ENCODE results near the gene GRIK2.

Gene GRIK2

DNA sequence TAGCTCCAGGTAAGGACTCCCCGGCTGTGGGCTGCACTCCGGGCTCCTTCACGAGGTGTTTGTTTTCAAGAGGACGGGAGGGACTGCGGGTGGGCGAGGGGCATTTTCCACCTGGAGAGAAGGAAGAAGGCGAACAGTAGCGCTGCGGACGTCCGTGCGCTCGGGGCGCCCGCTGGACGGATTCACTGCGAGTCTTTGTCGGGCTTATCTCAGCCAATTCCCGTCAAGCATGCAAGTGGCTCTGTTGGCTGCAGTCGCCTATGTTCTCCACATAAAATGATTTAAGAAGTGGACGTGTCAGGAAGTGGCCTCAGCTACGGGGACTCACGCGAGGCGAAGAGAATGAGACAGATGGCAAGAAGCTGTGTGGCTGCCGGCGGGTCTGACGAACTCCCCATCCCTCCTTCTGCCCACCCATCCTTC, 332 bp downstream of the GRIK2 start:
- Histone ChIP-seq H3K27me3 (ENCODE audit: insufficient read depth, low read length) (peaks cover 33% of the 10 kb centered on the region), H2AFZ (ENCODE audit: low read depth, low read length) (peak overlapping the region; percentile 3), H3K36me3 (ENCODE audit: insufficient read depth, low read length) (no peaks in the 10 kb centered on the region), H3K9me3 (ENCODE audit: low read length) (no peaks in the 10 kb centered on the region), H3K4me1 (ENCODE audit: insufficient read depth, low read length) (peaks cover 12% of the 10 kb centered on the region), H3K4me3 (ENCODE audit: low read length) (peak overlapping the region; percentile 51)

DNA sequence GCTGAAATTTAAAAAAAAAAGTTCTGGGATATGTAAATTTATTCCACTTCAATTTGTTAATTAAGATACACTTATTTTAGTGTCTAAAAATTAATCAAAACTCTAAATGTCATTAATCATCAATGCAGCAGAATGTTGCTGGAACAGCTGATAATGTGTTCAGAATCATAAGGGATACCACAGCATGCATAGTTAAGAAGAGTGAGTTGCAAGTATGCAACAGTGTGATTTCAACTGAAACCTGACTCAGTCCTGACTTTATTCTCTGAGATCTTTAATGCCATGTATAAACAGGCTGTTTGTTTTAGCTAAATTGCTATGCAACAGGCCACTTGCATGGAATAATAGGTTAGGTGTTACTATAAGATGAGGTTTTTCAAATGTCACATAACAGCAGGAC, 1.4 kb downstream of the GRIK2 start:
- Histone ChIP-seq H3K4me3 (ENCODE audit: low read length) (peak overlapping the region; percentile 51), H3K9me3 (ENCODE audit: low read length) (peaks cover 3% of the 10 kb centered on the region), H3K27me3 (ENCODE audit: insufficient read depth, low read length) (peaks cover 28% of the 10 kb centered on the region), H3K36me3 (ENCODE audit: insufficient read depth, low read length) (no peaks in the 10 kb centered on the region), H2AFZ (ENCODE audit: low read depth, low read length) (no peak overlapping the region), H3K4me1 (ENCODE audit: insufficient read depth, low read length) (peaks cover 12% of the 10 kb centered on the region)

DNA sequence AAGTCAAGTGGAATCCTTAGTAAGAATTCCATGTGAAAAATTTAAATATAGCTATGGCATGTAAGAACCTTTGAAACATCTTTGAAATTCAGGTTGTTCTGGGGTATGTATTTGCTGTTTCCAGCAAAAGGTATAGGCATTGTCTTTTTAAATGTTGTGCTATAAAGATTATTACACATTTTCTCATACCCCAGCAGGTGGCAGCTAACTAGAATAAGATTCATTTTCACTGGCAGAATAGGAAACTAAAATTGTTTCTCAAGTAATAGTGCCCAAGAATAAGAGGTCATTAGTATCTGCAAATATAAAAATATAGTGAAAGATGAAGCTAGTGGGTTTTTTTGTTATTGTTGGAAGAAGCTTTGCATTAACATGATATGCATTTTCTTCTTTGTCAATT, 1.8 kb downstream of the GRIK2 start:
- Histone ChIP-seq H3K4me3 (ENCODE audit: low read length) (peak overlapping the region; percentile 51), H3K9me3 (ENCODE audit: low read length) (peaks cover 3% of the 10 kb centered on the region), H3K27me3 (ENCODE audit: insufficient read depth, low read length) (peaks cover 24% of the 10 kb centered on the region), H3K36me3 (ENCODE audit: insufficient read depth, low read length) (no peaks in the 10 kb centered on the region), H3K4me1 (ENCODE audit: insufficient read depth, low read length) (peaks cover 12% of the 10 kb centered on the region), H2AFZ (ENCODE audit: low read depth, low read length) (no peak overlapping the region)

GRCh38 chr6:101396548-101397173, 3.2 kb downstream of the GRIK2 start:
- Histone ChIP-seq H2AFZ (ENCODE audit: low read depth, low read length) (no peak overlapping the region), H3K4me1 (ENCODE audit: insufficient read depth, low read length) (peaks cover 17% of the 10 kb centered on the region), H3K36me3 (ENCODE audit: insufficient read depth, low read length) (no peaks in the 10 kb centered on the region), H3K9me3 (ENCODE audit: low read length) (peaks cover 3% of the 10 kb centered on the region), H3K27me3 (ENCODE audit: insufficient read depth, low read length) (peaks cover 14% of the 10 kb centered on the region), H3K4me3 (ENCODE audit: low read length) (no peak overlapping the region)

DNA sequence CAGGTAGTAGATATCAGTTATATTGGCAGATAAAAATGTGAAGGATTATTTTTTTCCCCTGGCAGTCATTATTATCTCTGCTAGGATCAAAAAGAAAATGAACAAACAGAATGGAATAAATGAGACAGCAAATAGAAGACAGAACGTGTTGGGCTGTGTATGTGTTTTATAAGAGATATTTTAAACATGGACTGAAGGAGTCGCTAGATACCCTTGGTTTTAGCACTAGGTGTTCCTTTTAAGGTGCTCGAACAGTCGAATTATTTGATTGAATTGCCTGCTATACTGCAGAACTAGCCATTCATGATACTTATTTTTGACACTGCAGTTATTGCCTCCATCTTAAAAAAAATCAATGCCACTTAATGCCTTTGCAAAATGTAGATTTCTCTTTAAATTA, 3.7 kb downstream of the GRIK2 start:
- Histone ChIP-seq H3K4me1 (ENCODE audit: insufficient read depth, low read length) (peaks cover 17% of the 10 kb centered on the region), H2AFZ (ENCODE audit: low read depth, low read length) (no peak overlapping the region), H3K9me3 (ENCODE audit: low read length) (peaks cover 3% of the 10 kb centered on the region), H3K27me3 (ENCODE audit: insufficient read depth, low read length) (peaks cover 10% of the 10 kb centered on the region), H3K36me3 (ENCODE audit: insufficient read depth, low read length) (no peaks in the 10 kb centered on the region), H3K4me3 (ENCODE audit: low read length) (no peak overlapping the region)

GRCh38 chr6:101398716-101399615, 5.5 kb downstream of the GRIK2 start:
- no peak overlapping the region for H3K4me3 ChIP-seq (ENCODE audit: low read length)
- no peaks in the 10 kb centered on the region for H3K36me3 ChIP-seq (ENCODE audit: insufficient read depth, low read length)
- no peak overlapping the region for H2AFZ ChIP-seq (ENCODE audit: low read depth, low read length)
- peaks cover 3% of the 10 kb centered on the region for H3K9me3 ChIP-seq (ENCODE audit: low read length)
- H3K27me3 ChIP-seq (ENCODE audit: insufficient read depth, low read length), result no peaks in the 10 kb centered on the region
- H3K4me1 ChIP-seq (ENCODE audit: insufficient read depth, low read length), result peaks cover 9% of the 10 kb centered on the region

- no peaks in the 10 kb centered on the region for H3K36me3 ChIP-seq (ENCODE audit: insufficient read depth, low read length)
- H3K4me3 ChIP-seq (ENCODE audit: low read length), result no peak overlapping the region
These were observed 6.2 kb downstream of the GRIK2 start for GRCh38 chr6:101399616-101400162.

DNA sequence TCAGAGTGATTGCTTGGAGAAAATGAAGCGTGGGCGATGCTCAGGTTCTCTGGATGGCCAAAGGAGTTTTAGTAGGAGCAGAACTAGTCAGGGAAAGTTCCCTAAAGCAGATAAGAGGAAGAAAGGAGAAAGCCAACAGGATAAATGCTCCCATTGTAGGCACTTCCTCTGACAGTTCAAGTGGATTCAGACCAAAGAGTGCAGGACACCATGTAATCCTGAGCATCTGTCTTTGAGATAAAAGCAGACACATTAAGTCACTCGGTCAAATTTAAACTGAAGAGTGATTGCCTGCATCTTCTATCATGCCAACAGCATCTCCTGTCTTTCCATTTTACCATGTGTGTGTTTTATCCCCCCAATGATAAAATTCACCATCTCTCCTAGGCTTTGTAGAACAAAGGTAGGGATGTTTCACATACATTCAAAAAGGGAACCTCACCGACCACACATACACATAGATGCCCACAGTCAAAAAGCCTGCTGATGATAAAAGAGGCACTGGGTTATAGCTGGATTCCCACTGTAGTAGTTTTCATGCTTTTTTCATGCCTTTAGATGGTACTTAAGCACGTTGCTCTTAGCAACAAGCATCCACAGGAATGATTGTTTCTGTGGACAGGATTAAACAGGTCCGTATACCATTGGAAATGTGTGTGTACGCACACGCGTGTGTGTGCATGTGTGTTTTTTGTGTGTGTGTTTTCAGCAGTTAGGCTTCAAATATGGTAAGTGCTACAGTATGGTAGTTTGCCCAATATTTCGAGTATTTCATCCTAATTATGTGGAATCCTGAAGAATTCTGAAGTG, 7.0 kb downstream of the GRIK2 start:
- Histone ChIP-seq H3K9me3 (ENCODE audit: low read length) (peaks cover 3% of the 10 kb centered on the region), H3K27me3 (ENCODE audit: insufficient read depth, low read length) (no peaks in the 10 kb centered on the region), H3K4me3 (ENCODE audit: low read length) (no peak overlapping the region), H2AFZ (ENCODE audit: low read depth, low read length) (no peak overlapping the region), H3K4me1 (ENCODE audit: insufficient read depth, low read length) (peaks cover 4% of the 10 kb centered on the region), H3K36me3 (ENCODE audit: insufficient read depth, low read length) (no peaks in the 10 kb centered on the region)

More at GRCh38 chr6:101399616-101400162, 6.2 kb downstream of the GRIK2 start:
- Histone ChIP-seq H3K9me3 (ENCODE audit: low read length) (peaks cover 3% of the 10 kb centered on the region), H2AFZ (ENCODE audit: low read depth, low read length) (no peak overlapping the region), H3K4me1 (ENCODE audit: insufficient read depth, low read length) (peaks cover 4% of the 10 kb centered on the region), H3K27me3 (ENCODE audit: insufficient read depth, low read length) (no peaks in the 10 kb centered on the region)

- peak overlapping the region; percentile 45 for H3K4me3 ChIP-seq (ENCODE audit: low read length)
- H3K27me3 ChIP-seq (ENCODE audit: insufficient read depth, low read length), result no peaks in the 10 kb centered on the region
- no peaks in the 10 kb centered on the region for H3K36me3 ChIP-seq (ENCODE audit: insufficient read depth, low read length)
- peaks cover 4% of the 10 kb centered on the region for H3K4me1 ChIP-seq (ENCODE audit: insufficient read depth, low read length)
- peaks cover 3% of the 10 kb centered on the region for H3K9me3 ChIP-seq (ENCODE audit: low read length)
- H2AFZ ChIP-seq (ENCODE audit: low read depth, low read length), result no peak overlapping the region
These were observed 7.7 kb downstream of the GRIK2 start for GRCh38 chr6:101401171-101401570.

GRCh38 chr6:101401792-101402621, 8.5 kb downstream of the GRIK2 start:
- Histone ChIP-seq H3K9me3 (ENCODE audit: low read length) (peaks cover 3% of the 10 kb centered on the region), H3K36me3 (ENCODE audit: insufficient read depth, low read length) (no peaks in the 10 kb centered on the region), H3K27me3 (ENCODE audit: insufficient read depth, low read length) (no peaks in the 10 kb centered on the region), H3K4me3 (ENCODE audit: low read length) (peak overlapping the region; percentile 45), H2AFZ (ENCODE audit: low read depth, low read length) (peak overlapping the region; percentile 66), H3K4me1 (ENCODE audit: insufficient read depth, low read length) (peaks cover 4% of the 10 kb centered on the region)

DNA sequence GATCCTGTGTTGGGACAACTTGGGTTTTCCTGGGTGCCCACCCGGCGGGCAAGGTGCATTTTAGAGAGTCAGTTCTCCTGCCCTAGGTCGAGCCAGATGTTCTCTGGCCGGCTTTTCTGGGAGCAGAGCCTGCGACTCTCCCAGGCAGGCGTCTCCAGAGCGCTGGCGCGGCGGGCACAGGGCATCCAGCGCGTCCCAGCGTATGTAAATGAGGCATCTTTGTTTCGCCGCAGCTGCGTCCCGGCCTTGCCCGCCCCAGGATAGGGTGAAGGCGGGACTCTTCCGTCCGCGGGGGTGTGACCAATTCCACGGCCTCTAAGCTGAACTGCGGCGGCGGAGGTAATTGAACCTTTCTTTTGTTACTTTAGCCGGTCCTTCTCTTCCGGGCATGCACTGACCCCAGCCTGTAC, 9.1 kb downstream of the GRIK2 start:
- Histone ChIP-seq H3K4me1 (ENCODE audit: insufficient read depth, low read length) (peaks cover 4% of the 10 kb centered on the region), H3K36me3 (ENCODE audit: insufficient read depth, low read length) (no peaks in the 10 kb centered on the region), H3K27me3 (ENCODE audit: insufficient read depth, low read length) (no peaks in the 10 kb centered on the region), H3K9me3 (ENCODE audit: low read length) (peaks cover 3% of the 10 kb centered on the region), H3K4me3 (ENCODE audit: low read length) (peak overlapping the region; percentile 45), H2AFZ (ENCODE audit: low read depth, low read length) (no peak overlapping the region)
